Hypothalamus (tissue), 51 donors: Measurements from ENCODE around the gene C1orf35.

ENCODE experiments used
- DNase-seq, 51 donors: peaks; one replicate each; lab custom pipeline; 2025; lab: John Stamatoyannopoulos, UW

The C1orf35 gene

DNA sequence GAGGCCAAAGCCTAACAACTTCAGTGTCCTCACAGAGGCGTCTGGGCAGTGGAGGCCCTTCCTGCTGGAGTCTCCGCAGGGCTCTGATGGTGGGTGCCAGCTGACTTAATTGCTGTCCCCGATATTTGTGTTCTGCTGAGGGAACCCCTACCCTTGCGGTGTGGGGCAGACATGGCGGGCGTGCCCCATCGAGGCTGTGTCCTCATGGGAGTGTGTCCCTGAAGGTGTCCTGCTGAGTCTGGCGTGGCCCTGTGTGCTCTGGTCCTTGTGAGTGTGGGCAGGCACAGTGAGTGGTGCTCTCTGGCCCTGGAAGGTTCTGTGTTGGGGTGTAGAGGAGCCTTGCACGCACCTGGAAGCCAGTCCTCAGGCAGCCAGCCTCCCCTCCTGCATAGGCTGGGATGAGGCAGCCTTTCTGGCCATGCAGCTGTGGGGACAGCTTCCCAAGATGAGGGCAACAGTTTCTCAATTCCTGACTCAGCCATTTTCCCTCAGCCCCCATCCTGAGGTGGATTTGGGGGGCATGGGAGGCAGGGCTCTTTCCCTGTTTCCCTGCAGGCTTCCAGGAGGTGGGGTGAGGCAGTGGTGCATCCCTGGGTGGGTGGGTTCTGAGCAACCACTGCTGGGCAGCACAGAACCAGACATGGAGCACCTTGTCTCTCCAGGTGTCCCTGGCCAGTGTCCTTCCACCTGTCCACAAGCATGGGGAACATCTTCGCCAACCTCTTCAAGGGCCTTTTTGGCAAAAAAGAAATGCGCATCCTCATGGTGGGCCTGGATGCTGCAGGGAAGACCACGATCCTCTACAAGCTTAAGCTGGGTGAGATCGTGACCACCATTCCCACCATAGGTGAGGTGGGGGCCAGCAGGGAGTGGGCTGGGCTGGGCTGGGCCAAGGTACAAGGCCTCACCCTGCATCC, 6.5 kb downstream of the C1orf35 start:
- no peak for DNase-seq

DNA sequence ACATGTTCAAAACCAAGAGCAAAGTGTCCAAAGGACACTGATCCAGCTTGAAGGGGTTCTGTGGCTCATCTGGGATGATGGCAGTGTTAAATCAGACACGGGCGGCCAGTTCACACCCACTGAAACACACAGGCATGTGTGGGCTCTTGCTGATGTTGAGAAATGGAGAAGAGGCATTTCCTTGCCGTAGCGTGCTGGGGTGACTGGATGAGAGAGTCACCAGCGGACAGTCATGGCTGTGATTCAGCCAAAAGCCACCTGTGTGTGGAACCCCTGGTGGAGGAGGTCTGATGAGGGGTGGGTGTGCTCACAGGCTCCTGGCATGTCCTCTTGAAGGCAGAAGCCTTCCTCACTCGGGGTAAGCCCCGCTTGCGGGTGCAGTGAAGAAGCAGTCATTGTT, 7.2 kb downstream of the C1orf35 start:
- peak in 1 of 51 donors; percentile 57 for DNase-seq

DNA sequence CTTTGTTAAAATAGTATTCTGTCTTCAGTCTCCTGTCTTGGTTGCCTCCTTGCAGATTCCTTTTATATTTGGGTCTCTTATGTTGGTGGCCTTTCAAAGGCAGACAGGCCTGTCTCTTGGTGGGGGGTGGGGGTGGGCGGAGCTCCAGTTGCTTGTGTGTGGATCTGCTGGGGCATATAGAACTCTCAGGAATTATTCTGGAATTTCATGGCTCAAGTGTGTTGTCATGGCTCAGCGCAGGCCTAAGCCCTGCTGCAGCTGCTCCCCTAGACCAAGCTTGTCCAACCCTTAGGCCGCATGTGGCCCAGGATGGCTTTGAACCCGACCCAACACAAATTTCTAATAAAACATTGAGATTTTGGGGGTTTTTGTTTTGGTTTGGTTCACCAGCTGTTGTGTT, 8.0 kb downstream of the C1orf35 start:
- no peak for DNase-seq

DNA sequence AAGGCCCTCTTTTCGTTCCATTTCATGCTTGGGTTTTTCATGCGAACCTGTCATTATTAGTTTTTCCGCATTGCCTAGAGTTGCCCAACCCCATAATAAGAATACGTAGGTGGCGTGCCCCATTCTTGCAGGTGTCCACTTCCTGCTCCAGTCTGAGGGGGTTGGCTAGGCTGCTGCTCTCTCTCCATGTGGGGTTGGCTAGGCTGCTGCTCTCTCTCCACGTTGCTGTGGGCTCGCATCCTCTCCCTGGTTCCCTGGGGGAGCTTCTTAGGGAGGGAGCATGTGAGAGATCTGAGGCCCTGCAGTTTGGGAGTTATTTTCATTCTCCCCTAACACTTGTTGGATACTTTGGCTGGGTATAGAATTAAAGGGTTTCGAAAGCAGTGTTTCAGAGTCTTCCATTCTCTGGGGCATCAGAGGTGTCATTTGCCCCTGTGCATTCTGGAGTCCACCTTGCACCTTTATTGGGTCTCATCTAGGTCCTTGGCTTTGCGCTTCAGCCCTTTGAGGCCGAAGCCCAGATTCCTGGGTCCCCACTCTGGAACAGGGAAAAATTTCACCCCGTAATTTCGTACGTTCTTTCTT, 8.6 kb downstream of the C1orf35 start:
- no peak for DNase-seq

DNA sequence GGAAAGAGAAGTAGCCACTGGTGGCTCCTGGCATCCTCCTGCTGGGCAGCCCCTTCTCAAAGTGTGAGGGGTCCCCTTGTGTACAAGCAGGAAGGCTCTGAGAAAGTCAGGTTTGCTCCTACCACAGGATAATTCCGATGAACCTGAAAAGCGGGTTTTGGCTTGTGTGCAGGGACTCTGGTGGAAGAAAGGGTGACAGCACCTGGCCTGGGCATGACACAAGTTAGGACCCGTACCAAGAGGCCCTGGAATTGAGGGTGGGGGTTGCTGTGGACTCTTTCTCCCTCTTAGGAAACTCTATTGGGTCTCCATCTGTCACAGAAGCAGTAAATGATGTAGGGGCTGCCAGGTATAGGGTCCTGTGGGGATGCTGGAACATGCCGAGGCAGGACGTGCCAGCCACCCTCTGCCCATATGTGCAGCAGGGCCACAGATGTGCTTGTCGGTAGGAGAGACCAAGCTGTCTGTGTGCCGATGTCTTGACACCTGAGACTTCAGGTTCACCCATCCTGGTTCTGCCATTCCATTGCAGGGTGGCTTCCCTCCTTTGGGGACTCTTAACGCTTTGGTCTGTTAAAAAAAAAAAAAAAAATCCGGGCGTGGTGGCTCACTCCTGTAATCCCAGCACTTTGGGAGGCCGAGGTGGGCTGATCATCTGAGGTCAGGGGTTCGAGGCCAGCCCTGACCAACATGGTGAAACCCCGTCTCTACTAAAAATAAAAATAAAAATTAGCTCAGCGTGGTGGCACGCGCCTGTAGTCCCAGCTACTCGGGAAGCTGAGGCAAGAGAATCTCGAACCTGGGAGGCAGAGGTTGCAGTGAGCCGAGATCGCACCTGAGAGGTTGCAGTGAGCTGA, 9.8 kb downstream of the C1orf35 start:
- no peak for DNase-seq

DNA sequence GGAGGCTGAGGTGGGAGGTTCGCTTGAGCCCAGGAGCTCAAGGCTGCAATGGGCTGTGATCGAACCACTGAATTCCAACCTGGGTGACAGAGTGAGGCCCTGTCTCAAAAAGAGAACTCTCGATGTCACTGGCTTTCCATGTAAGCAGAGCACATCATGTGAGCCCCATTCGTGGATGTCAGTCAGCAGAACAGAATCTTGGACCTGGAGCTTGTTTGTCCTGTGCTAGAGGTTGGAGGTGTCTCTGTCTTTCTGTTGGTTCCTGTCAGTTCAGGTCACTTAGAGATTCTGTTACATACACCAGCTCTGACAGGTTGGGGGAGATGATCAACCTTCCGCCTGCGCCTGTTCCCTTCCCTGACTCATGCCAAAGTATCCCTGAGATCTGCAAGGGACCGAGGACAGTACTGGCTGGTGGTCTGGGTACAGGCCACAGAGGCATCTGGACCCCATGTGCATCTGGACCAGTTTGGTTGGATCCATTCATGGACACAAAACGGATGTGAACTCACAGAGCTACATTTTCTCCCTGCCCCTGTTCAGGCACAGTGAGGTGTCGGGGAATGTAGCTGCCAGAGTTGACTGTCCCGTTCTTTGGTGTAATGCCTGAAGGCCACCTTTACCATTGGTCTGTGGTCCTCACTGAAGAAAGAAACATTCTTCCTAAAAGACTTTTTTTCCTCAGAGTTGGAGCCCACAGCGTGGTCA, 10.6 kb downstream of the C1orf35 start:
- no peak for DNase-seq

DNA sequence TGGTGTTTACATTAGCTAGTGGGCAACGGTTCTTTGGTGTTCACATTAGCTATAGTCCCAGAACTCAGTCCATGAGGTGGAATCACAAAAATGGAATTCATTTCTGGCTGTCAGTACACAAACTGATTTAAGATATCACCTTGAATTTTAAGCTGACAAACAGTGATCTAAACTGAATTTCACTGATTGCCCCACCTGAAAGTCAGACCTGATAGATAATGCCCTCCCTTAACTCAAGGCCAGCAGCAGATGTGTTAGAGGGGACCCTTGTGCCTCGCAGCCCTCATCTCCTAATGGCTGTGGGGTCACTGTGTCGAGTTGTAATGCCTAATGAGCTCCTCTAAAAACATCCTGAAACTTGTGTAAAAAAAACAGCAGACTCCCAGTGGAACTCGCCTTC, 12.0 kb downstream of the C1orf35 start:
- no peak for DNase-seq

DNA sequence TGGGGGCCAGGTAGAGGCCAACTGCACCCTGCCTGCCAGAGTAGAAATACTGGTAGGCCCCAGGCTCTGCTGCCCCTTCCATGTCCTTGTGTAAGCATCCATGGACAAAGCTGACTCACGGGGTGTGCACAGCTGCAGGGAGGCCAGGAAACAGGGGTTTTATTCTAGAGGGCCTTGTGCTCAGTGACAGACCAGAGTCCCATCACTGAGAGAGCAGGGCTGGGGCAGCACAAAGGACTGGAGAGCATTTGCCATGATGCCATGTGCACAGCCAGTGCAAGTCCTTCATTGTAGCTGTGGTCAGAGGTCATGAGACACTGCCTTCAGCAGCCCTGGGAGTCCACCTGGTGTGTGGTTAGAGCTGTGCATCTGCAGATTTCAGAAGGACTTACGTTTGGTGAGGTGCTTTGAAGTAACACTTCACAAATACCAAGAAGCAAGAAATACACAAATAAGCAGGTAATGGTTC, 12.5 kb downstream of the C1orf35 start:
- peak in 3 of 51 donors; percentile 26 to 49 (median 41) for DNase-seq

DNA sequence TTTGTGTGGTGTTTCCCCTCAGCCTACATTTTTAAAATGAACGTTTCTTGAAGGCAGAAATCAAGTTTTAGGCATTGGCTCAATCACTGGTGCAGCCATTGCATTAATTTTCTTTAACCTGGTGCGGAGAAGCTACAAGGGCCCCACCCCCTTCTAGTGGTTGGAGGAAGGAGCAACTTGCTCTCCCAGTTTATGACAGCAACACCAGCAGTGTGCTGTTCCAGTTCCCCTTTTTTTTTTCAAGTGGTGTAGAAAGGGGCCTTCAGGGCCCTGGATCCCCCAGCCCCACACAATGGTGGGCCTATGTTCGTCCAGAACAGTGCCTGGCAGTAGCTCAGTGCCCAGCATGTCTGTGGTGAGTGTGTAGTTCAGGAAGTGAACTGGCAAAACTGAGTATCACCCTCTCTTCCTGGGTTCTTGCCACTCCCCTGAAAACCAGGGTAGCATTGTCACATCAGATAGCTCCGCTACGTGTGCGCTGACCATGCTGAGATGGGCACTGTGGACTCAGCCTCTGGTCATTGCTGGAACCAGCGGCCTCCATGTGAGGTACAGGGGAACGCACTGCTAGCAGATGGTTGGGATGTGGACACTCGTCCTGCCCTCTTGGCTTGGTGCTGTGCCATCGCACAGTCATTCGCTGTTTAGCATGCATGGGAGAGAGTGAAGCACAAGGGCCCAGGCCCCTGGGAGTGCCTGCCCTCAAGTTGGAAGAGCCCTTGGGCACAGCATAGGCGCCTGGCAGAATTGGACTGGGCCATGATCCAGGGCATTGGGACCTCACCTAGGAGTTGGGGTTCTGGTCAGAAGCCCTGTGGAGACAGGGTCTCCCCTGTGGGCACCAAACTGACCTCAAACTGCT, 13.4 kb downstream of the C1orf35 start:
- DNase-seq = peak in 1 of 51 donors; percentile 12

DNA sequence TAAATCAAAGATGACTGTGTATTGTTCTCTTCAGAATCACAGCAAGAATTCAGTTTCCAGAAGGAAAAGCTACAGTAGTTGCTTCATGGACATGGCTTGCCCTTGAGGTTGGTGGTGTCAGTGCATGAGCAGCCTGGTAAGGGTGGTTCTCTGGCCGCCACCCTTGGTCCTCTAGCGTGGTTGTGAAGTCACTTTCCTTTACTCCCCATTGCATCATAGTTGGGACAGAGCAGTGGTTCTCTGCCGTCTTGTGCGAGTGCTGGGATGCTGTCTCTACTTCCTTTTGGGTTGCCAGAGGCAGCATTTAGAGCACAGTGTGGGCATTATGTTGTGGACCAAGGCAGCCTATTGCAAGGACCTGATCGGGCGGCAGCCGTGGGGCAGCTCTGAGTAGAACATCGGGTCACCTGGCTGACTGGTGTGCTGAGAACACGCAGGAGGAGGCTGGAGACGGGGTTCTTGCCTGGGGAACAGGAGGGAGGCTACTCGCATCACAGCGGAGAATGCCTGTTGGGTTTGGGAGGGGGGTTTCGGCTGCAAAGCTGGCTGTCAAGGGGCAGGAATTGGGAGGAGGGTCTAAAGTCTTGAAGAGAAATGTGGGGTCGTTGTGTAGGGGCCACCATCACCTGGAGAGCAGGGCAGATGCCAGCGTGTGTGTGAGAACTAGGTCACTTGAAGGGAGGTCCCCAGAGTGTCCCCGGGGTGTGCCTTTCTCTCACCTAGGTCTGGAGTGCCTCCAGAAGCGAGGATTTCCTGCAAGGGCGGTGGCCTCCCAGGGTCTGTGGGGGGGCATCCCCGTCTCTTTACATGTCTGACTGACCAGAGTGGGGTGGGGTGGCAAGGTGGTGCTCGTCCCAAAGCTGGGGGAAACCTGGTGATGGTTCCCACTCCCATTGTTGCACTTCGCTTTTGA, 14.3 kb downstream of the C1orf35 start:
- no peak for DNase-seq

DNA sequence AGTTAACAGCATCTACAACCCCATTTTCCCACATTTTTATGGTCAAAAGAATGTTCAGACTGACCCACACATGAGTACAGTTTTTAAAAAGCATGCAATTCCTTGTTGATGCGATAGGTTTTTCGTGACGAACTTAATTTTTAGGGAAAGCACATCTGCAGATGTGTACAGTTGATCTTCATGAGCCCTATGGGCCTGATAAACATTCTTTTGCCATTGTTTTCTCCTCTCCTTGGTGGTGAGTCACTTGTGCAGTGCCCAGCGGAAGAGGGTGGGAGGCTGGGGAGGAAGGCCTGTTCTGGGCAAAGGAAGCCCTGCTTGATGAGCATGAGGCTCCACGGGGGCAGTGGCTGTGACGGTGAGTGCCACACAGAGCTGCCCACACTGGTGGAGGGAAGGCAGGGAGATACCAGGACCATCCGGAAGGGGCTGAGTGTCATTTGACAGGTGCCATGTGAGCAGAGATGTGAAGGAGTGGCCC, 15.3 kb downstream of the C1orf35 start:
- peak in 2 of 51 donors; percentile 24 to 42 for DNase-seq

DNA sequence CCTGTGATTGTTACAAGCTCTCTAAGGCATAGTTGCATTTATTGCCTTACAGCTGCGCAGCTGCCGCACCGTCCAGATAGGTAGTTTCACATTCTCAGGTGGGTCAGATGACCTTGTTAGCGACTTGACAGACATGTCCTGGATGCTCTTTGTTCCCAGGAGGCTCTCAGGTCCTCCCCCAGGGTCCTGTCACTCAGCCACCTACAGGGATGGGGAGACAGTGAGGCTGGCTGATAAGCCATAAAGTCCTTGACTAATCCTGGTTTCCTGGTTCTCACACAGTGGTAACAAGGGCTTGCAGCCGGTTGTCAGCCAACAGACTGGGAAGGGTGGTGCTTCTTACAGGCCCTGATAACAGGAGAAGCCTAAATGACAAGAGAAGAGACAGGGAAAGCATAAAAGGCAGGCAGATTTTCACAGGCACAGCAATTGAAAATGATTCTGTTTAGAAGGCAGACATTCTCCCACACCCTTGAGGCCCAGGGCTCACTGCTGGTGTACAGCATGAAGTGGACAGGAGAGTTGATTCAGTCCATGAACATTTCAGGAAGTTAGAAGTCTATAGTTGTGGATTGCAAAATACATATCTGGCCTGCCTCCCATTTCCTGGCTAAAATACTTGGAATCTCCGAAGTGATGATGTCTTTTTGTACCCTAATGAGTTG, 17.7 kb downstream of the C1orf35 start:
- no peak for DNase-seq

DNA sequence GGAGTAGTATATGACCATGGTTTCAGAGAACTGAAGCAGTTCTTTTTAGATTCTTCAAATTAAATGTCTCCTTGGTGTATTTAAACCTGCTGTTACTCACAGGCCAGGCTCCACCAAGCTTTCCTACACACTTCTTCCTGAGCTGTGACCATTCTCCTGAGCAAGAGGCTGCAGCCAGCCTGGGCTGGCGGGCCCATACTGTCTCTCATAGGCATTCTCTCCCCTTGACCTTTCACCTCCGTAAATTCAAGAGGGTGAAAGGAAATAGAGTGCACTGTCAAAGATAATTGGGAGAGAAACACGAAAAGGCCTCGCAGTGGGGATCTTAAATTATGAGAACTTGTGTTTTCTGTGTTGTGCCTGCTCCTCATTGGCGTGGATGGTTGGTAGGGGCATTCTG, 18.3 kb downstream of the C1orf35 start:
- DNase-seq = no peak

DNA sequence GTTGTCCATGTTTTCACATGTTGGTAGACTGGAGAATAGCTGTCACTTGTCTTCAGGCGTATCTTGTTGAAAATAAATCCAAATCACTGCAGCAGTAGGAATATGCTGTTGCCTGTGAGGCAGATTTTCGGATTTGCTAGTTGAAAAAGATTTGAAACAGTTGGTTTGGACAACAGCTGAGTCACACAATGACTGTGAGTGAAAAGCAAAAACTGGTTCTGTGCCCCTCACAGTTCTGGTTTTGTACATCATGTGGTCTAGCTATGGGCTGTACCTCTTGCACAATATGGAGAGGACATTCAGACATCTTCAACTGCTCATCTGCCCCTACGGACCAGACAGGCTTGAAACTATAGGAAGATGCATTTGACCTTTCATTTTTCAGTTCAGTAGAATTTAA, 18.8 kb downstream of the C1orf35 start:
- peak in 2 of 51 donors; percentile 8 to 30 for DNase-seq

DNA sequence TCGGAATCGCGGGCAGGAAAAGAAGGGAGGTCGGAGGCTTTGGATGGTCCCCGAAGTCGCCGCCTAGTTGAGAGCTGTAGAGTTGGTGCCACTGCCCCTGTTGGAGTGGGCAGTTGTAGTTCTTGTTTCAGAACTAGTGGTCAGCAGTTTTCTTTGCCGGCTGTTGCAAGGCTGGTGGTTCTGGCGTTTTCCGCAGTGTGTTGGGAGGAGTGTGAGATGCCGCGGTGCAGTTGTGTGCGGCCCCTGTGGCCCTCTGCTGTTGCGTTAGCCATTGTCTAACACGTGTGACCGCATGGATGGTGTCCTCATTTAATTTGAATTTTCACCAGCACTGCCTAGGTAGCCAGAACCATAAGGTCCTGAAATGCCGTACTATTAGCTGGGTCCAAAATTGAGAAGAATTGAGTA, 19.2 kb downstream of the C1orf35 start:
- peak in 11 of 51 donors; percentile 9 to 42 (median 23) for DNase-seq

DNA sequence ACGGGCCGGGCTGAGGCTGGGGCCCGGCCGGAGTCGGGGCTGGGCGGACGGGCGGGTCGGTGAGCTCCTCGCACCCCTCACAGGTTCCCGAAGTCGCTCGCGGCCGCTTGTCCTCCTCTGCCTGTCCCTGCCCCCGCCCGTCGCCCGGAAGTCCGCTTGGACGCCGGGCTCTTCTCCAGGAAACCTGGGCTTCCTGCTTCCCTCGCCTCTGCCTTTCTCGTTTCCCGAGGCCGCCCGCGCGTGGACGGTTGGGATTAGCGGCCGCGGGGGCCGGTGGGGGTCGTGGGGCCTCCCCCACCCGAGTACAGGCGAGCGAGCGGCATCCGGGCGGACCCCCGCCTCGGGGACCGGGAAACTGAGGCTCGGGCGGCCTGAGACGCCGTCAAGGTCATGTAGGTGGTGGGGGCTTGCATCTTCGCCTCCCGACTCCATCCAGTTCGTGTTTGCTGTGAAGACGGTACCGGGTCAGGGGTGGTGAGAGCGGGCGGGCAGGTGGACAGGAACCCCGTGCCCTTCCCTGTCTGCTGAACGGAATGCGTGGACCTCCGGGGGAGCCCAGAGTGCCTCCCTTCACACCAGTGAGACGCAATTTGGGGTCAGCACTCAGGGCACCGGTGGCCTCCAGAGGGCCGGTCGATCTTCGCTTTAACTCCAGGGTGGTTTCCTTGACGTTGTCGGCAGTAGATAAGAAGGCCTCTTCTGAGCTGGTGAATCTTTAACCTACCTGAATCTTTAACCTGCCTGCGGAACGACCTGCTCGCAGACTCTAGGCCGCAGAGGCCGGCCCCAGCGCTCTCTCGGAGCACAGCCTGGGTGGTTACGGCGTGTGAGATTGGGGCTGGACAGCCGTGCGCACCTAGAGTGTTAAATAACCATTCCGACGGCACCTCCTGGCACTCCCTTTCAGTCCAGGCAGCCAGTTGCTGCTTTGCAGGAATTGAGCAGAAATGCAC, 19.9 kb downstream of the C1orf35 start:
- DNase-seq = peak in 18 of 51 donors; percentile 16 to 69 (median 54)
